ENCODE measurements around the gene PPDPF.

The PPDPF gene

GRCh38 chr20:63504642-63505041, 15.9 kb upstream of the PPDPF start:
- no peak for TF ChIP-seq POLR2AphosphoS5 (IDR thresholded peaks at IDR 0.05; ENCODE audit: low read depth, low read length)
- no peak for TF ChIP-seq TAF1 (IDR thresholded peaks at IDR 0.05; ENCODE audit: borderline replicate concordance, insufficient read depth, low read length)
- TF ChIP-seq SIN3A (IDR thresholded peaks at IDR 0.05; ENCODE audit: borderline replicate concordance, insufficient read depth, low read length): no peak
- TF ChIP-seq FOXP2 (optimal IDR thresholded peaks at IDR 0.05; ENCODE audit: borderline replicate concordance, extremely low read depth, extremely low read length, insufficient read depth): no peak
- TF ChIP-seq REST (IDR thresholded peaks at IDR 0.05; ENCODE audit: insufficient read depth in 1 of 2, low read depth in 2 of 2, low read length in 2 of 2): no peak

- TF ChIP-seq POLR2AphosphoS5 (IDR thresholded peaks at IDR 0.05; ENCODE audit: low read depth, low read length) (no peak), SIN3A (IDR thresholded peaks at IDR 0.05; ENCODE audit: borderline replicate concordance, insufficient read depth, low read length) (no peak), REST (IDR thresholded peaks at IDR 0.05; ENCODE audit: insufficient read depth in 1 of 2, low read depth in 2 of 2, low read length in 2 of 2) (no peak), TAF1 (IDR thresholded peaks at IDR 0.05; ENCODE audit: borderline replicate concordance, insufficient read depth, low read length) (no peak), FOXP2 (optimal IDR thresholded peaks at IDR 0.05; ENCODE audit: borderline replicate concordance, extremely low read depth, extremely low read length, insufficient read depth) (no peak)
These were observed 15.3 kb upstream of the PPDPF start for GRCh38 chr20:63505281-63505680.

GRCh38 chr20:63505723-63506122, 14.8 kb upstream of the PPDPF start:
- TF ChIP-seq TAF1 (IDR thresholded peaks at IDR 0.05; ENCODE audit: borderline replicate concordance, insufficient read depth, low read length) (no peak), SIN3A (IDR thresholded peaks at IDR 0.05; ENCODE audit: borderline replicate concordance, insufficient read depth, low read length) (no peak), REST (IDR thresholded peaks at IDR 0.05; ENCODE audit: insufficient read depth in 1 of 2, low read depth in 2 of 2, low read length in 2 of 2) (no peak), POLR2AphosphoS5 (IDR thresholded peaks at IDR 0.05; ENCODE audit: low read depth, low read length) (no peak), FOXP2 (optimal IDR thresholded peaks at IDR 0.05; ENCODE audit: borderline replicate concordance, extremely low read depth, extremely low read length, insufficient read depth) (no peak)

GRCh38 chr20:63507083-63507743, 13.4 kb upstream of the PPDPF start:
- TF ChIP-seq TAF1 (IDR thresholded peaks at IDR 0.05; ENCODE audit: borderline replicate concordance, insufficient read depth, low read length) (no peak), REST (IDR thresholded peaks at IDR 0.05; ENCODE audit: insufficient read depth in 1 of 2, low read depth in 2 of 2, low read length in 2 of 2) (no peak), POLR2AphosphoS5 (IDR thresholded peaks at IDR 0.05; ENCODE audit: low read depth, low read length) (no peak), FOXP2 (optimal IDR thresholded peaks at IDR 0.05; ENCODE audit: borderline replicate concordance, extremely low read depth, extremely low read length, insufficient read depth) (no peak), SIN3A (IDR thresholded peaks at IDR 0.05; ENCODE audit: borderline replicate concordance, insufficient read depth, low read length) (no peak)
